Panc1 (cell line): ENCODE measurements around the gene YTHDF1.

Source experiments
- POLR2AphosphoS5 ChIP-seq: IDR thresholded peaks from 2 replicates; pipeline ENCODE4 v1.6.1; 2012; ENCODE audit warnings: mild to moderate bottlenecking, low read depth, low read length, moderate library complexity
- SIN3A ChIP-seq: IDR thresholded peaks from 2 replicates; pipeline ENCODE4 v1.6.1; 2012; ENCODE audit warnings: low read depth, mild to moderate bottlenecking, low read length, moderate library complexity, borderline replicate concordance; ENCODE audit not compliant: insufficient read depth
- TF ChIP-seq, protein P1 (sequence below), 2 experiments: IDR thresholded peaks; 2 replicates each; pipeline ENCODE4 v1.6.1; 2011 to 2012; ENCODE audit warnings: low read depth in 2 of 2, control low read depth in 1 of 2, low read length in 1 of 2, mild to moderate bottlenecking in 1 of 2, moderate library complexity in 1 of 2; ENCODE audit not compliant: insufficient read depth in 1 of 2
- TF ChIP-seq, protein P2 (sequence below): fragments of 450-650 bp; IDR thresholded peaks from 2 replicates; pipeline ENCODE4 v1.5.1; 2017; ENCODE audit warnings: mild to moderate bottlenecking

GRCh38 chr20:63167918-63168520, 47.9 kb downstream of the YTHDF1 start:
- TF ChIP-seq, protein P1, sequence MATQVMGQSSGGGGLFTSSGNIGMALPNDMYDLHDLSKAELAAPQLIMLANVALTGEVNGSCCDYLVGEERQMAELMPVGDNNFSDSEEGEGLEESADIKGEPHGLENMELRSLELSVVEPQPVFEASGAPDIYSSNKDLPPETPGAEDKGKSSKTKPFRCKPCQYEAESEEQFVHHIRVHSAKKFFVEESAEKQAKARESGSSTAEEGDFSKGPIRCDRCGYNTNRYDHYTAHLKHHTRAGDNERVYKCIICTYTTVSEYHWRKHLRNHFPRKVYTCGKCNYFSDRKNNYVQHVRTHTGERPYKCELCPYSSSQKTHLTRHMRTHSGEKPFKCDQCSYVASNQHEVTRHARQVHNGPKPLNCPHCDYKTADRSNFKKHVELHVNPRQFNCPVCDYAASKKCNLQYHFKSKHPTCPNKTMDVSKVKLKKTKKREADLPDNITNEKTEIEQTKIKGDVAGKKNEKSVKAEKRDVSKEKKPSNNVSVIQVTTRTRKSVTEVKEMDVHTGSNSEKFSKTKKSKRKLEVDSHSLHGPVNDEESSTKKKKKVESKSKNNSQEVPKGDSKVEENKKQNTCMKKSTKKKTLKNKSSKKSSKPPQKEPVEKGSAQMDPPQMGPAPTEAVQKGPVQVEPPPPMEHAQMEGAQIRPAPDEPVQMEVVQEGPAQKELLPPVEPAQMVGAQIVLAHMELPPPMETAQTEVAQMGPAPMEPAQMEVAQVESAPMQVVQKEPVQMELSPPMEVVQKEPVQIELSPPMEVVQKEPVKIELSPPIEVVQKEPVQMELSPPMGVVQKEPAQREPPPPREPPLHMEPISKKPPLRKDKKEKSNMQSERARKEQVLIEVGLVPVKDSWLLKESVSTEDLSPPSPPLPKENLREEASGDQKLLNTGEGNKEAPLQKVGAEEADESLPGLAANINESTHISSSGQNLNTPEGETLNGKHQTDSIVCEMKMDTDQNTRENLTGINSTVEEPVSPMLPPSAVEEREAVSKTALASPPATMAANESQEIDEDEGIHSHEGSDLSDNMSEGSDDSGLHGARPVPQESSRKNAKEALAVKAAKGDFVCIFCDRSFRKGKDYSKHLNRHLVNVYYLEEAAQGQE (IDR thresholded peaks at IDR 0.05; ENCODE audit: insufficient read depth in 1 of 2, low read depth in 2 of 2, low read length in 1 of 2) = no peak
- TF ChIP-seq, protein P2, sequence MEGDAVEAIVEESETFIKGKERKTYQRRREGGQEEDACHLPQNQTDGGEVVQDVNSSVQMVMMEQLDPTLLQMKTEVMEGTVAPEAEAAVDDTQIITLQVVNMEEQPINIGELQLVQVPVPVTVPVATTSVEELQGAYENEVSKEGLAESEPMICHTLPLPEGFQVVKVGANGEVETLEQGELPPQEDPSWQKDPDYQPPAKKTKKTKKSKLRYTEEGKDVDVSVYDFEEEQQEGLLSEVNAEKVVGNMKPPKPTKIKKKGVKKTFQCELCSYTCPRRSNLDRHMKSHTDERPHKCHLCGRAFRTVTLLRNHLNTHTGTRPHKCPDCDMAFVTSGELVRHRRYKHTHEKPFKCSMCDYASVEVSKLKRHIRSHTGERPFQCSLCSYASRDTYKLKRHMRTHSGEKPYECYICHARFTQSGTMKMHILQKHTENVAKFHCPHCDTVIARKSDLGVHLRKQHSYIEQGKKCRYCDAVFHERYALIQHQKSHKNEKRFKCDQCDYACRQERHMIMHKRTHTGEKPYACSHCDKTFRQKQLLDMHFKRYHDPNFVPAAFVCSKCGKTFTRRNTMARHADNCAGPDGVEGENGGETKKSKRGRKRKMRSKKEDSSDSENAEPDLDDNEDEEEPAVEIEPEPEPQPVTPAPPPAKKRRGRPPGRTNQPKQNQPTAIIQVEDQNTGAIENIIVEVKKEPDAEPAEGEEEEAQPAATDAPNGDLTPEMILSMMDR = no peak
- TF ChIP-seq SIN3A = no peak
- TF ChIP-seq POLR2AphosphoS5 = no peak
